Islet of Langerhans (tissue), 1 donor: ENCODE results near the gene HPSE.

Experiments
- FAIRE-seq: peaks from one replicate; lab custom pipeline; 2011; peaks lifted over from hg19 to GRCh38; lab: Jason Lieb, UNC

The HPSE gene

DNA sequence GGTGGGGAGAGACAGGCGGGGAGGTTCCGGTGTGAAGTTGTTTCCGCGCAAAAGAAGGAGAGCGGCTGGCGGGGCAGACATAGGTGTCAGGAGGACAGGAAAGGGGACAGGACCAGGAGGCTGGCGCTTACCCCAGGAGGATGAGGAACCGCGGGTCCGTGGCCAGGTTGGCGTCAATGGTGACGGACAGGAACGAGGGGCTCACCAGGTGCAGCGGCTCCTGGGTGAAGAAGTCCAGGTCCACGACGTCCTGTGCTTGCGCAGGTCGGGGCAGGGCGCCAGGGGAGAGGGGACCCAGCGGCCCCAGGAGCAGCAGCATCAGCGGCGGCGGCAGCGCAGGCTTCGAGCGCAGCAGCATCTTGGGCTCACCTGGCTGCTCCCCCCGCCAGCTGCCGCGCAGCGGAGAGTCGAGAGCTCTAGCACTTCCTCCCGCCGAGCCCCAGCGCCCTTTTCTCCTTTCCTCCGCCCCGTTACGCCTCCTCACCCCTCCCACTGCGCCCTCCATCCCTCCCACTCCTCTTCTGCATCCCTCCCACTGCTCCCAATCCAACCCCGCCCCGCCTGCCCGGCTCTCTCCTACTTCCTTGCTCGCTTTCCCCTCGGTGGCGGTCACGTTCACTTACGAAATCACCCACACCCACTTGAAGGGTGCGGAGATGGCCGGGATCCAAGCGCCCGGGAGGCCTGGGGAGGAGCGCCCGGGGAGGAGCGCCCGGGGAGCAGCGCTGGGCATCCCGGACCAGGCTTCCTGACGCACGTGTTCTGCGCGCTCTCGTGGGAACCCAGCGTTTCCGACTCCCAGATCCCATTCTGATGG is at the start of gene HPSE:
Gene HPSE (minus strand): TSS at position 424 of the 817 bp plus-strand sequence. CDS start 66 bp downstream, at position 358.
- FAIRE-seq, result no peak

DNA sequence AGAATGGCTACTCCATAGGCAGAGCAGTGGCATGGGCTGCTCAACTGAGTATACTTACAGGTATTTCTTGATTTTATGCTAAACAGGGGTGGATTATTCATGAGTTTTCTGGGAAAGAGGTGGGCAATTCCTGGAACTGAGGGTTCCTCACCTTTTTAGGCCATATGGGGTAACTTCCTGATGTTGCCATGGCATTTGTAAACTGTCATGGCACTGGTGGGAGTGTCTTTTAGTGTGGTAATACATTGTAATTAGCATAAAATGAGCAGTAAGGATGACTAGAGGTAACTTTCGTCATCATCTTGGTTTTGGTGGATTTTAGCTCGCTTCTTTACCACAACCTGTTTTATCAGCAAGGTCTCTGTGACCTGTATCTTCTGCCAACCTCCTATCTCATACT is 48.2 kb upstream of the HPSE start:
- FAIRE-seq, result no peak

DNA sequence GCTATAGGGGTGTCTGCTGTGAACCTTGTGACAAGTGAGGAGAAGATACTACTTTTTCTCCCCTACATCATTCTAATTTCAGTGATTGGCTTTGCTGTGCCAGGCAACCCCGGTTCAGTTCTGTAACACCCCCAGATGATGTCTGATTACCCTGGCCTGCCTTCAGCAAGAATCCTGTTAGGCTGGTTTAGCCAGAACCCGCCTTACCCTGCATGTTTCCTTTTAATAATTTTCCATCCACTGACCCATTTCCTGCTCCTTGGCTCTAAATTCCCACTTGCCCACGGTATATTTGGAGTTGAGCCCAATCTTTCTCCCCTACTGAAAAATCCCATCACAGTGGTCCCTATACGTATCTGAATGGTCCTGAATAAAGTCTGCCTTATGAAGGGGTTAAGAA is 46.5 kb upstream of the HPSE start:
- FAIRE-seq, result no peak

DNA sequence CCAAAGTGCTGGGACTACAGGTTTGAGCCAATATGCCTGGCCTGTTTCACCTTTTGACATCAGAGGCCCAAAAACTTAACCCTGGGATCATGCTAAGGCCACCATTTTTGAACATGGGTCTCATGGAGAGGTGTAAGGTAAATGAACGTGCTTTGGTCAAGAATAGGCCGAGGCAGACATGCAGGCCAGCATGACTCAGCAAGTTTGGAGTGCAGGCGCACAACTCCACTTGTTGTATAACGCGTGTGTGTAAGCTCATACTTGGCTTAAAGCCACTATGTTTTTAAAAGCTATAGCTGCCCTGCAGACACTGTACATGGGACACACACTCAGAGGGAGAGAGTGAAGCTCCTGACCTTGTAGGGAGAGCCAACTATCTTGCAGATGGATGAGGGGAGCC is 43.8 kb upstream of the HPSE start:
- no peak for FAIRE-seq

DNA sequence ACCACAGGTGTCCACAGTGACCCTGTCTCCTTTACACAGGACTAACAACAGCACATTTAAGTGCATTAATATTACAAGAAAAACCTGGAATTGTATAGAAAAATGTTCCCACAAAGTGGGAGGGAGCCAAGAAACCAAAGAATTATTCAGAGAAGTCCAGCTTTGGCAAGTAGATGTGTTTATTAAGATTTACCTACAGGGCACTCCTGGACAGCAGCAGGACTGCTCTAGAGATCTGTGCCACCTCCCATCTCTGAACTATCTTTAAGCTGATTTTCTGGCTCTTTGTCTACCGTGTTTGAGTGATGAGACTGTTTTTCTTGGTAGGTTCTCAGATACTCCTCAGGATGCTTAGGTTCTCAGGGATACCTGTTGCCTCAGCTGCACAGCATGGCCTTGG is 38.3 kb upstream of the HPSE start:
- no peak for FAIRE-seq

DNA sequence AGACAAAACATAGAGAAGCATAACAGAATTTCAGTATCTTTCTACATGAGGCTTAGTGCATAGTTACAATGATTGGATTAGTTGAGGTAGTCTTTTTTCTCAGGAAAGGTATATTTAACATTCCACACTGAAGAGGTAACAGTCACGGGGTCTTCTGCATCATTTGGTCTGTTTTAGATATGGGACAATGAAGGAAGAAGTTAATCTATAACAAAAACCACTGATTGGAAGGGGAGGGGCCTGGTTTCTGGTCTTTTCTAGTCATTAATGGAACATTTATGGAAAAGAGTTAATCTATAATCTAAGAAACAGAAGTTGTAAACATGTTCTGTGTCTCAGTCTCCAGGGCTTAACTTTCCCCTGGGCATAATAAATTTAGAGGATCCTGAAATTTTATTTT is 37.3 kb upstream of the HPSE start:
- no peak for FAIRE-seq

DNA sequence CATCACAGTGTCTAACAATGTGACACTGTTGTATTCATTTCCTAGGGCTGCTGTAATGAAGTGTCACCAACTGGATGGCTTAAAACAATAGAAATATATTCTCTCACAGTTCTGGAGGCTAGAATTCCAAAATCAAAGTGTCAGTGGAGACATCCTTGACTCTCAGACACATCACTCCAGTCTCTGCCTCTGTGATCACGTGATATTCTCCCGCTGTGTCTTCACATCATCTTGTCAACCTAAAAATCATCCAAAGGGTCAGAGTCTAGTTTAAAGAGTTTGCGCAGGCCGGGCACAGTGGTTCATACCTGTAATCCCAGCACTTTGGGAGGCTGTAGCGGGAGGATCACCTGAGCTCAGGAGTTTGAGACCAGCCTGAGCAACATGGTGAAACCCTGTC is 36.6 kb upstream of the HPSE start:
- no peak for FAIRE-seq

DNA sequence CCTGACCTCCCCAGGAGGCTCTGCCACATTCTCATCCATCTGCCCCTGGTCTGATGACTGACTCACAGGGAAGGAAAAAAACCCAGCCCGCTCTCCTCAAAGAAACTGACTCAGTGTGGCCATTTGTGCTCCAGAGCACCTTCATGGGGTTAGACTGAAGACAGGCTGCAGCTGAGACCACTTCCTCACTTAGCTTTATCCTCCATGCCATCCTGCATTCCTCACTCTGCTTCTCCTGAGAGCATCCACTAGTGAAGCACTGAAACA is 35.9 kb upstream of the HPSE start:
- no peak for FAIRE-seq

DNA sequence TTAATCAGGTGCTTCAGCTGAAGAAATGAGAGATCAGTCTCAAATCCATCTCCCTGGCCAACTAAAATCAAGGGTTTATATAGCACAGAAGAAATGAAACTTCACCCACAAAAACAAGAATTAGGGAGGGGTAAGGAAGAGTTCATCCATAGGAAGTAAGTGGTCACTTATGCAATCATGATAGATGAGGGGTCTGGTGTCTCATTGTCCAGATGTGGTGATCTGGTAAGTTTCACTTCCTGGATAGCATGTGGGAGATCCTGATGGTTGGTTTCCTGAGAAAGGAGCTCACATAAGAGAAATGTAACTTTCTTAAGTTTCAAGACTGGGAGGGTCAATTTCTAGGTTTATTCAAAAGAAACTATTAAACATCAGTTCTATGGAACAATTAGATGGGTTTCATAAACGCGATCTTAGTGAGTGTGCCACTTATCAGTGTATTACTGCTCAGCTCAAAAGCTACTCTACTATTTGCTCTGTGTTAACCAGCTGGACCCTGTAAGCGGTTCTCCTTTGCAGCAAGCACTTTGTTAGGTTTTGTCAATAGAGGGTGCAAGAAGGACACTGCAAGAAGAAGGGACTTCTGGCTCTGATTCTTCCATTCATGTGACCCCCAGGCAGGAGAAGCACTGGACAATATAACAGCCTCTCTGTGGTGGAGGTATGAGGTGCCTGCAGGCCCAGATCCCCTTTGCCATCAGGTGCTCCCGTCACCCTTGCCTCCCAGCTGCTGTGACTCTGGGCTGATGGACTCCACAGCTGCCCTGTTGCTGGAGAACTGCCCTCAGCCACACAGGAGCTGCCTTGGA is 35.4 kb upstream of the HPSE start:
- no peak for FAIRE-seq

DNA sequence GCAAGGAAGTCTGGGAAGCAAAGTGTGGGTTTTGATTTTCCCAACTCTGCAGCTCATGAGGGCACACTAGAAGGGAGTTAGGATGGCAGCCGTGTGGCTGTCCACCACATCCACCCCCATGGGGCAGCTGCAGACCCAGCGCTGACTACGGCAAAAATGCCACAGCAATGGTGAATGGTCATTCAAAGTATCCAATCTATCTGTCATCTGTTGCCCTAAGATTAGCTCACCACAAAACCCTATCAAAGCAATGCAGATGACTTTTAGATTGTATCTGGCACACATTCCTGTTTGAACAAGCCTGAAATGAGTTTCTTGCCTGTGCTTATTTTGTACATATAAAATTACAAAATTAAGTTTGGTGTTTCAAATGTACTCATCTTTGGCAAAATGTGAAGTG is 29.7 kb upstream of the HPSE start:
- no peak for FAIRE-seq

DNA sequence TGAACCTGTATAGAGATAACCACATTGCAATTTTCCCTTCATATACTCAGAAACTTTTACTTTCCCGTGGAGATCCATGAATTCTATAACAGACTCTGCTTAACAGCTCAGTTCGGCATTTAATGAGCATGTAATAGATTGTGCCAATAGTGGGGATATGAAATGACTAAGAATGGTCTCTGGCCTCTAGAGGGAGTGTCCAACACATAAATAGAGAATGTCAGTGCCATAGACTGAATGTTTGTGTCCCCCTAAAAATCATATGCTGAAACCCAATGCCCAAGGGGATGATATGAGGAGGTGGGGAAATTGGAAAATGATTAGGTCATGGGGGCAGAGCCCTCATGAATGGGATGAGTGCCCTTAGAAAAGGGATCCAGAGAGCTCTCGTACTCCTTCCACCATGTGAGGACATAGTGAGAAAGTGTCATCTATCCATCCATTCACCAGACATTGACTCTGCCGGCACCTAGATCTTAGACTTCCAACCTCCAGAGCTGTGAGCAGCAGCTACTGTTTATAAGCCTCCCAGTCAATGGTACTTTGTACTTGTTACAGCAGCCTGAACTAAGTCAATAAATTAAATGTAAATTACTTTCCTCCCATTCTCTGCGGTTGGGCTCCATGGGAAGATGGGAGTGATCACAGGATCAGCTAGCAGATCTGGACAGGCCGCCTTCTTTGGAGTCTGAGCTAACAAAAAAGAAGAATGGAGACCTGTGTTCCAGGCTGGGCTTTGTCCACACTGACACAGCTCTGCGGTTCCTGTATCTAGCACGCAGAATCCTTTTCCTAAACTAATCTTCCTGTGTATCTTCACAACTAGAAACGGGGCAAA is 28.1 kb upstream of the HPSE start:
- no peak for FAIRE-seq

DNA sequence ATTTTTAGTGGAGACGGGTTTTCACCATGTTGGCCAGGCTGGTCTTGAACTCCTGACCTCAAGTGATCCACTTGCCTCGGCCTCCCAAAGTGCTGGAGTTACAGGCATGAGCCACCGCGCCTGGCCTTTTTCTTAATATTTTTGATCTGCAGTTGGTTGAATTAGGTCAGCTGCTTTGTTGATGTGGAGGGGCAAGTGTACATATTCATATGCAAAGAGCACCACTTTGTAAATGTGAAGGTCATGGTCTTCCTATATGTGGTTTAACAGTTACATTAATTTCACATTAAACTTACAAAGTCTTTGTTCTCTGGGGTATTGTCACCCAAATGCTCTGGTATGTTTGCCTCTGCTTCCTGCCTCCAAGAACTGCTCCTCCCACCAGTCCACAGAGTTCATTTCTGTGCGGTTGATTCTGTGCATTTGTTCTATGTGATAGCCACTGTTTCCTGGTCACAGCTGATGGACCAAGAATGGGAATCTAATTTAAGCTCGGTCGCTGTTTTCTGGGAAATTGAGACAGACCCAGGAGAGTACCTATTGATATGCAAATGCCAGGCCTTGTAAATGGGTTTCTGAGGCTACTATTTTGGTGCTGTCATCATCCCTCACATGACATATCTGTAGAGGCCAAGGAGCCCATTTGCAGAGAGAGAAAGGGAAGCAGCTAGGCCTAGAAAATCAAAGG is 26.9 kb upstream of the HPSE start:
- FAIRE-seq, result no peak

DNA sequence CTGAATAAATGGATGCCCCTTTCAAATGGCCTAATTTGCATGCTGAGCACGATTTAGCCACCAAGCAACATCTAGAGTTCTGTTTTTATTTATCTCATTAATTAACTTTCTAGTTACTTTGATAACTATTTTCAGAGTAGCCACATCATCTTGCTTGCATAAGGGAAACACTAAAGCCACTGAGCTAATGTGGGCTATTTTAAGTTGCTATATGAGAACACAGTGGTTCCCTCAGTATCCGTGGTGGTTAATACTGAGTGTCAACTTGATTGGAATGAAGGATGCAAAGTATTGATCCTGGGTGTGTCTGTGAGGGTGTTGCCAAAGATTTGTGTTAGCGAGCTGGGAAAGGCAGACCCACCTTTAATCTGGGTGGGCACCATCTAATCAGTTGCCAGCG is 25.4 kb upstream of the HPSE start:
- no peak for FAIRE-seq

DNA sequence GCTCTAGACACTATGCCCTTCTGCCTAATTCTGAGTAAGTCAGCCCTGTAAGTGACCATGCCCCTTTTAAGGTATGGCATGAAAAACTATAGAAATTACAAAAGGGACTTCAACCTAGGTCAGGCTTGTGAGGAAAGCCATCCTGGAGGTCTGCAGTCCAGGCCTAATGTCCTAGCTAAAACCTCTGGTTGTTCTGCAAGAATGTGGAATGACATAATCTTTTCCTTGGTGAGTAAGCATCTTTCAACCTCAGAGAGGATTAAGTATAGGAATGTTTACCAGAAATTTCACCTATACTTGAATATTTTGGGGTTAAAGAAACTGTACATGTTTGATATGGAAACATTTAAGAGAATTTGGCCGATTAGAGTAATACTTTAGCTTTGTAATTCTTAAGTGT is 23.8 kb upstream of the HPSE start:
- FAIRE-seq, result no peak

DNA sequence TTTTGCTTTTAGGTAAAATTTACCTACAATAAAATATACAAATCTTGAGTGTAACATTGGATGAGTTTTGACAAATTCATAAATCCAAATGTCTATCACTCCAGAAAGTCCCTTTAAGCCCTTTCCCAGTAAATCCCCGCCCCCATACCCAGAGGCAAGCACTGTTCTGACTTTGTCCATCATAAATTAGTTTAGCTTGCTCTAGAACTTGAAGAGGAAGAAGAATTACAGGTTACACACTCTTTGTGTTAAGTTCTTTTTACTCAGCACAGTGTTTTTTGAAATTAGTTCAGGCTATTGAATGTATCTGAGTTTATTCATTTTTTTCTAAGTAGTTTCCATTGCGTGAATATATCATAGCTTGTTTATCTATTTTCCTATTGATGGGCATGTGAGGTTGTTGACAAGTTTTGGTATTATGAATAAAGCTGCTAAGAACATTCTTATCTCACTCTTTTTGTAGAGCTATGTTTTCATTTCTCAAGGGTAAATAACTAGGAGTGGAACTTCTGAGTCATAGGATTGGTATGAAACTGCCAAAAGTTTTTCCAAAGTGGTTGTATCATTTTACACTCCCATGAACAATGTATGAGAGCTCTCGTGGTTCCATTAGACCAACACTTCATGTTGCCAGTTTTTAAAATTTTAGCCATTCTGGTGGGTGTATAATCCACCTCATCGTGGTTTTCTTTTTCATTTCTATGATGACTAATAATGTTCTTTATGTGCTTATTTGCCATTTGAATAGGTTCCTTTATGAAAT is 22.4 kb upstream of the HPSE start:
- no peak for FAIRE-seq

DNA sequence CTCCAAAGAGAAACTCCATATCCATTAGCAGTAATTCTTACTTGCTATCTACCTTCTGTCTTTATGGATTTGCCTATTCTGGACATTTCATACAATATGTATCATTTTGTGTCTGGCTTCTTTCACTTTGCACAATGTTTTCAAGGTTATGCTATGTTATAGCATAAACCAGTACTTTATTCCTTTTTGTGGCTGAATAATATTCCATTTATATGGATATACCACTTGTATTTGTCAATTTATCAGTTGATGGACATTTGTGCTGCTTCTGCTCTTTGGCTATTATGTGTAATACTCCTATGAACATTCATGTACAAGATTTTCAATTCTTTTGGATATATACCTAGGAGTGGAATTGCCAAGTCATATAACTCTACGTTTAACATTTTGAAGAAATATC is 18.9 kb upstream of the HPSE start:
- no peak for FAIRE-seq

DNA sequence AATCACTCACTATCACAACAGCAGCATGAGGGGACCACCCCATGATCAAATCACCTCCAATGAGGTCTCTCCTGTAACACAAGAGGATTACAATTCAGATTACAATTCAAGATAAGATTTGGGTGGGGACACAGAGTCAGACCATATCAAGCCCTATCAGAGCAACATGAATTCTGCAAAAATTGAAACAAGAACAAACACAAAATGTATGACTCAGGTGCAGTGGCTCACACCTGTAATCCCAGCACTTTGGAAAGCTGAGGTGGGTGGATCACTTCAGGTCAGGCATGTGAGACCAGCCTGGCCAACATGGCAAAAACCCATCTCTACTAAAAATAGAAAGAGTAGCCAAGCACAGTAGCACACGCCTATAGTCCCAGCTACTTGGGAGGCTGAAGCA is 13.4 kb upstream of the HPSE start:
- no peak for FAIRE-seq

DNA sequence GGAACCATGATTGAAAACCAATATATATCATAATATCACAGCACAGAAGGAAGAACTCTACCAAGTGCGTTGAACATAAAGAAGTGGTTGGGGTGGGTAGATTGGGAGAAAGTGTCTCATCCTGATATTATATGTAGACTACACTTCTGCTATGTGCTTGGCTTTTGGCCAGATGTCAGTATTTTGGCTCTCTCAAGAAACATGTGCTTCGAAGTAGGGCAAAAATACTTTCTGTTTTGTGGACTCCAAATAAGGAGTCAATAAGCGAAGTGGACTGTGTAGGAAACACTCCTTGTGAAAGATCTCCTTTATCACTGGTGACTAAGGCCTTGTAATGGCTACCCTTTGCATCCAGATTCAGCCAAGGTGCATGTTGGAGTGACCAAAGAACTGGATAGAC is 7.8 kb upstream of the HPSE start:
- FAIRE-seq, result no peak

DNA sequence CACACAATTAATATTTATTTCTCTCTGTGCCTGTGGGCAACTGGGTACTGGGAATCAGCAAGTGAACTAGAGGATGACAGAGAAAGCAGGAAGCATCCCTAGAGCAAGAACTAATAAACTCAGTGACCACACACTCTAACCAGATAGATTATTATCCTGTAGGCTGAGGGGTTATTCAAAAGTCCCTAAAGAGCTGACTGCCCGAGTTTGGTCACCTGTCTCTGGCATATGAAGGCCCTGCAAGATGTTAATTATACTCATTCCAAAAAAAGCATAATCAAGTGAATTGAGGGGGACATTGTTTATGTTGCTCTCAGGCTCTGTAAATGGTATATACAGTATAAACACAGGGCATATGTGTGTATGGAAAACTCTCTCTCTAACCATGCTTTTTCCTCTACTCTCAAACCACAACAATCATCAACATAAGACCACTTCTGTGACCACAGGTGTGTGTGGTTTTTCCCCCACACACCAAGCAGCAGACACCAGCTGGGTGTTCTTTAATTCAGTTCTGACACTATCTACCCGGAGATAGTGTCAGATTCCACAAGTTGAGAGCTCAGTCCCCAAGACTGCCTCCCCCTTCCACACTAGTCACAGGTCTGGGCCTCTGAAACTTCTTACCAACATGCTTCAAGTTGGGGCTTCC is 6.2 kb upstream of the HPSE start:
- no peak for FAIRE-seq

DNA sequence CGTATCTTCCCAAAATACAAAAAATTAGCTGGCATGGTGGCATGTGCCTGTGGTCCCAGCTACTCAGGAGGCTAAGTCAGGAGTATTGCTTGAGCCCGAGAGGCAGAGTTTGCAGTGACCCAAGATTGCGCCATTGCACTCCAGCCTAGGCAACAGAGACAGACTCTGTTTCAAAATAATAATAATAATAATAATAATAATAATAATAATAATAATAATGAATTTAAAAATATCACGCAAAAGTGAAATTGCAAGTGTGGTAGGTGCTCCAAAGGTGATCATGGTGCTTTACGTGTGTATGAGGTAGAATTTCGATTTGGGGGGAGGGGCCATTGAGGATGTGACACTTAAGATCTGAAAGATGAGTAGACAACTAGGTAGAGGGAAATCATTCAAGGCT is 4.9 kb upstream of the HPSE start:
- FAIRE-seq, result no peak

DNA sequence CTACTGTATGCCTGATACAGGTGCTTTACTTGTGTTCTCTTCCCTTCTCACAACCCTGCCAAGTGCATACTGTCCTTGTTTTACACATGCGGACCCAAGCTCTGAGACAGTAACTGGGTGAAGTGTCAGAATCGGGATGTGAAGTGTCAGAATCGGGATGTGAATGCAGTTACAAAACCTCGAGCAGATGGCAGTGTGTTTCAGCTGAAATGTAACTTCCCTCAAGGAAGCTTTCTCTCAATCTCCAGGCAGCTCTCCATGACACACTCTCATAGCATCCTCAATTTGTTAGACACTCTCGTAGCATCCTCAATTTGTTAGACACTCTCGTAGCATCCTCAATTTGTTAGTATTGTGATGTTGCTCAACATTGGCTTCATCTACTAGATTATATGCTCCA is 1.1 kb upstream of the HPSE start:
- no peak for FAIRE-seq
